HG03139 (cell line): ENCODE measurements around the gene BCL11A.
A peak's percentile ranks its signal among the peaks of the same experiment; 100 is the strongest.

ENCODE experiments used
- ATAC-seq: cut with Tn5 transposase; IDR thresholded peaks from one replicate; pipeline ENCODE4 v1.9.1; 2021; ENCODE audit not compliant: unreplicated experiment

Gene BCL11A

DNA sequence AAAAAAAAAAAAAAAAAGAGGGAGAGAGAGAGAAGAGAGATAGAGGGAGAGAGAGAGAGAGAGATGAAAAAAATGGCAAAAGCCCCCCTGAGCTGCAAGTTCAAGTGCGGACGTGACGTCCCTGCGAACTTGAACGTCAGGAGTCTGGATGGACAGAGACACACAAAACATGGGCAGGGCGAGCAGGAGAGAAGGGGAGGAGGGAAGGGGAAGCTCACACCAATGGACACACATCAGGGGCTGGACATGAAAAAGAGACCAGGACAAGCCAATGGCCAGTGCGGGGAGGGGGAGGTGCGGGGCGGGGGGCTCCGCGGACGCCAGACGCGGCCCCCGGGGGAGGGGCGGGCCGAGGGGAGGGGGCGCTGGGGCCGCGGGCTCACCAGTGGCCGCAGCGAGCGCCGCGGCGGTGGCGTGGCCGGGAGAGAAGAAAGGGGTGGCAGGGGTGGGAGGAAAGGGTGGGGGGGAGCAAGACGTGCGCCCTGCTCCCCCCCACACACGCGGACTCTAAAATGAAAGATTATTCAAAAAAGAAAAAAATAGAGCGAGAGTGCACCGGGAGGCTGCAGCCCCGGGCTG, at the start of gene BCL11A:
BCL11A (minus strand) TSS at position 160 of the 579 bp plus-strand sequence. CDS start 384 bp downstream, outside the sequence.
- ATAC-seq = no peak

DNA sequence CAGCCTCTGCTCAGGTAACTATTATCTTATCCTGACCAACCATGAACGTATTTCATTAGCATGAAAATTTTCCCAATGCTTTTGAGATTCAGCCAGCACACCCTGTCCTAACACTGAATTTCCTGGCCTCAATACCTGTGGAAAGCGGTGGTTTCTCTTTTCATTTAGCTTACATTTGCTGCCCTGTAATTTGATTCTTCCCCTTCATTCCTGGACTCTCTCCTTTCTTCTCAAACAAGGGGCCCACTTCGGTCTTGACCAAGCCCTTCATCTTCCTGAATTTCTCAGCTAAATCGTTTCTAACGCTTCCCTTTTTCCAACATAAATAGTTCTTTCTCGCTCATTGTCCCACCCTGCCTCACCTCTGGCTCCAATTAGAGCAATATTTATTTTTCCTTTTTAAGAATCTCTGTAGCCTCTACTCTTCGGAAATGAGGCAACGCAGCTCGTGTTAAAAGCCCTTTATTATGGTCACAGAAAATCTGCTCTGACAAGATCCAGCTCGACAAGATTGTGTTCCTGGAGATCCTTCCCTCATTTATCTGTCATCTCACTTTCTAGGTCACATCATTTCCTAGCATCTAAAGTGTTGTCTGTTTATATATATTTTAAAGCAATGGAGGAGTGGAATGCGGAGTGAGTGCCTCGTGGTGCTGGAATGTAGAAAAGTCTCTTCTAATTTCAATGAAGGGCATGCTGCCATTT, 49.5 kb upstream of the BCL11A start:
- ATAC-seq = no peak

DNA sequence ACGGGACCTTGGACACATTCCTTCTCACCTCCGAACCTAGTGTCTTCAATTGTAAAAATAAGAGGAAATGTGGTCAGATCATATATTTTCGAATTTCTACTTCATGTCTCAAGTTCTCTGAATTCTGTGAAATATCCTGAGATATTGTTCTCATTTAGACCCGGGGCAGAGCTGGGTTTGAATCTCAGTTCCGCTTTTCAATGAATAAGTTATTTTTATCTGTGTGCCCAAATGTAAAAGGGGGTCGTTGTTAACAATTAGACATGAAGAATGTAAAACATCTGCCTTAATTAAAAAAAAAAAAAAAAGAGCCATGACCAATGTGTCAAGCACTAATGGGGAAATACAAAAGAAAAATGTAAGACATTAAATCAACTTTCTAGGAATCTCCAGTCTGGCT, 48.9 kb upstream of the BCL11A start:
- no peak for ATAC-seq

DNA sequence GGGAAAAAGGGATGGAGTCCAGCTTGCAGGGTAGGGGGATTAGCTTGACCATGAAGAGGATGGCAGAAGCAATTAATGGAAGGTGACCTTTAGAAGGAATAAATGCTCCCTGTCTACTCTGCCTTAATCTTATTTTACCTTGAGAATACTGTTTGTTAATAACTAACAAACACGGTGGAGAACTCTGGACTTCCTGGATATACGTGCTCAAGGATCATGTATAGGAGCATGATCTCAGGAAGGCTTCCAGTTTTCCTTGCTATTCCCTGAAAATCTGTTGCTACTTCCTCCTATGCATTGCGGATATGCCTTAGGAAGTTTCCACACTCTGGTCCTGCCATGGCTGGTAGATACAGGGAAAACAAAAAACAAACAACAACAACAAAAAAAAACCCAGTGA, 44.8 kb upstream of the BCL11A start:
- no peak for ATAC-seq

DNA sequence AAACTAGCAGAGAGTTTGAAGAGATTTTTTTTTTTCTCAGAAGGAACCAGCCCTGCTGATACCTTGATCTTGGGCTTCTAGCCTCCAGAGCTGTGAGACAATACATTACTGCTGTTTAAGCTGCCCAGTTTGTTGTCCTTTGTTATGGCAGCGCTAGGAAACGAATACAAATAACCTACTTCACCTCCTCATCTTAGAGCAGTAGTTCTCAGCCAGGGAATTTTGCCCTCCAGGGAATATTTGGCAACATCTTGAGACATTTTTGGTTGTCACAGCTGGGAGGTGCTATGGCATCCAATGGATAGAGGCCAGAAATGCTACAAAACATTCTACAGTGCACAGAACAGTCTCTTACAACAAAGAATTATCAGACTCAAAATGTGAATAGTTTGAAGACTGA, 43.9 kb upstream of the BCL11A start:
- no peak for ATAC-seq

DNA sequence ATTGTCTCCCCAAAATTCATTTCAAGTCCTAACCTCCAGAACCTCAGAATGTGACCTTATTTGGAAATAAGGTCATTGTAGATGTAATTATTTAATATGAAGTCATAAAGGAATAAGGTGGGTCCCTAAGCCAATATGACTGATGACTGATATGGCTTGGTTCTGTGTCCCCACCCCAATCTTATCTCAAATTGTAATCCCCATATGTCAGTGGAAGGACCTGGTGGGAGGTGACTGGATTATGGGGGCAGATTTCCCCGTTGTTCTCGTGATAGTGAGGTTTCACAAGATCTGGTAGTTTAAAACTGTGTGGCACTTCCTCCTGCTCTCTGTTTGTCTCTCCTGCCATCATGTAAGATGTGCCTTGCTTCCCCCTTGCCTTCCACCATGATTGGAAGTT, 43.0 kb upstream of the BCL11A start:
- ATAC-seq = no peak

DNA sequence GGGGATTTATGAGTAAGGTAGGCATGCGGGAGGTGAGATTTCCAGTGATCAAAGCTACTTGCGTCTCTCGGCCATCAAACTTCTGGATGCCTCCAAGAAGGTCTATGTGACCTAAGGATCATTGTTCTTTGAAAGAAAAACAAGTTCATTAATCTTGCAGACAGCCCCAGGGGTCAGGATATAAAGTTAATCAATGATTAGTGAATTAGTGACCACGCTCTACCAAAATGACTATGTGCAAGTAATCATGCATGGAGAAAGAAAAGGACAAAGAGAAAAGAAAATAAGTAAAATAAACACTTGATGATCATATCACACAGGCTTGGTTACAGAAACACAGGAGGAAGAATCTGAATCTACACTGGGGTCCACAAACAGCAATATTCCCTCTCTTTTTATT, 42.5 kb upstream of the BCL11A start:
- ATAC-seq = no peak

DNA sequence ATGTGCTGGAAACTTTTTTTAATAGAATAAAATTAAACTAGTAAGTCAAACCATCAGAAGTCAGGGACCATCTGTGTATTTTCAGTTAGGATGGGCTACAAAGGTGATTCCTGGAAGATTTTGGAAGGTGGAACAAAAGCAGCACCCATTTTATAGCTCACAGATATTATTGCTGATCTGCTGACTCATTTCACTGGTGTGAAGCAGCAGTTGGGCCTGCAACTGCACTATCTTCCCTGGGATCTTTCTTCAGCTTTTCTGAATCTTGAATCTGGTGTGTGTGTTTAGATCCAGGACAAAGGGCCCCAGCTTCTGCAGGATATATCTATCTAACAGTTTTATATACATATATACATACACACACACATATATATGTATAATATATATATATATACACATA, 35.6 kb upstream of the BCL11A start:
- ATAC-seq = no peak

DNA sequence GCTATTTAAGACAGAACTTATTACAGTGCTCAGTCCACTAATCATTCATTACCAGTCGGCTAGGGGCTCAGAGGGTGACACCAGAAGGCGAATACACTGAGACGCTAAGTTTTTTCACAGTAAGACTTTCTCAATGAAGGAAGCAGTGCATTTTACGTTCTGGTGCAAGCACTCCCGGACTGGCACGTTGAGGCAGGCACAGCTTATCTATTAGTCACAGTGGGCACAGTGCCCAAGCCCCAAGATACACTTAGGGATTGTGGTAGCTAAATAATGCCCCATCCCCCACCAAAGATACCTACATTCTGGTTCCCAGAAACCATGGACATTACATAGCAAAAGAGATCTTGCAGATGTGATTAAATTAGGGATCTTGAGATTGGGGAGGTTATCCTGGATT, 32.6 kb upstream of the BCL11A start:
- no peak for ATAC-seq

DNA sequence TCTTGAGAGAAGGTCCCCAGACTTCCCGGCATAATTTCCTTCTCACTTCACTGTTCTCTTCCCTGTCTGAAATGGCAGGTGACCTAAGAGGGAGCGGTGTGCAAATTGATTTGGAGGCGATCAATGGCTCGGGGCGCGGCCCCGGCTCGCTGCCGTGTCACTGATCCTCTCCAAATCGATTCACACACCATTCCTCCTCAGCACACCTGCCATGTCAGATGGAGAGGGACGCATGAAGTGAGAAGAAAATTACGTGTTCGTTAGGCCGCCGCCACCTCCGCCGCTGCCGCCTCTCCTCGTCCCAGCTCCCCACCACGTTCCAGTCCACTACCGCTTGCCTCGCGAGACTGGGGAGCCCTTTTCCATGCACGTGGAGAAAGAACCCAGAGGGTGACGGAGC, 31.8 kb upstream of the BCL11A start:
- ATAC-seq = no peak

DNA sequence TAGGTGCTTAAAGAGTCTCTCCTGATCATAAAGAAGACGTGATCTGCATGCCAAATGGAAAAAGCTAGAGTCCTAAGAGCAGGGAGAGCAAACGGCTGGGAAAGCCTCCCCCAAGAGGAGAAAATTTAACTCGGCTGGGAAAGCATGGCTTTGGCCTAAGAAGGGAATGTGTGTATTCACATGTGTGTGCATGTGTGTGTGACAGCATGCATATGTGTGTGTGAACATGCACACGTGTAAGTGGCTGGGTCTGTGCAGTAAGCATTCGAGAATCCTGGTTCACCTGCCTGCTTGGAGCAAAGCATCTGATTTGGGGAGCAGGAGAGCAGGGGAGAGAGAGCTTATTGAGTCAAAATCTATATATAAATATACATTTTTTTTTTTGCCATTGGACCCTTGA, 30.1 kb upstream of the BCL11A start:
- ATAC-seq = no peak

DNA sequence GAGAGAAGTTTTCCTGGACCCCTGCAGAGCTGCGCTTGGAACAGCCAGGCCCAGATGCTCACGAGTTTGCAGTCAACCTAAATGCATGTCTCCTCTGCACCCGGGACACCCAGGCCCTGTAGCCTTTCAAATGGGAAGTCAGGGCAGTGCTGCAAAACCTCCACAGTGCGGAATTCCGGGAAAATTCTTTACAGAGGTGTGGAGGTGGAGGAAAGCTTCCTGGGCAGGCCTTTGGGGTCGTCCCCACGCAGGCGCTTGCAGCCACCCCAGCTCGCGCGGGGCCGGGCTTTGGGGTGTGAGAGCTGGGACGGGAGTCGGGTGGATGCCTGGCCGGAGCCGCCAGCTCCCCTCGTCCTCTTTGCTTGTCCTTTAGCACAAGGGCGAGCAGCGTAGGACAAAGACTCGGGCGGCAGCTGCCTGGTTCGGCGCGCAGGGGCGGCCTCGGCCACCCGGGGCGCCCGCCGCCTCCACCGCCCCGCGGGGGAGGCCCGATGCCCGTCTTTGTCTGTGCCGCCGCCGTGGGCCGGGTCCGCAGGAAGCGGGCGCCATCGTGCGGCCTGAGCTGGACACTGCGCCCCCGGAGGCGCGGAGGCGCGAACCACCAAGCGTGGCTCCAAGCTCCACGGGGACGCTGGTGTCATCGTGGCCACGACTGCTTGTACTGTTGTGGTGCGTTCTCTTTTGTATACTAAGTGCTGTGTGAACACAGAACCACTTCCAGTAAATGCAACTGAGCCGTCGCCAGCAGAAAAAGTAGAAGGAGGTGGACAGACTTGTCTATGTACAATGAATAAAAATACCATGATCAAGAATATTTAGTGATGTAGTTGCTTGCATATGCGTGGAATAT, 28.2 kb upstream of the BCL11A start:
- ATAC-seq = peak; percentile 91

DNA sequence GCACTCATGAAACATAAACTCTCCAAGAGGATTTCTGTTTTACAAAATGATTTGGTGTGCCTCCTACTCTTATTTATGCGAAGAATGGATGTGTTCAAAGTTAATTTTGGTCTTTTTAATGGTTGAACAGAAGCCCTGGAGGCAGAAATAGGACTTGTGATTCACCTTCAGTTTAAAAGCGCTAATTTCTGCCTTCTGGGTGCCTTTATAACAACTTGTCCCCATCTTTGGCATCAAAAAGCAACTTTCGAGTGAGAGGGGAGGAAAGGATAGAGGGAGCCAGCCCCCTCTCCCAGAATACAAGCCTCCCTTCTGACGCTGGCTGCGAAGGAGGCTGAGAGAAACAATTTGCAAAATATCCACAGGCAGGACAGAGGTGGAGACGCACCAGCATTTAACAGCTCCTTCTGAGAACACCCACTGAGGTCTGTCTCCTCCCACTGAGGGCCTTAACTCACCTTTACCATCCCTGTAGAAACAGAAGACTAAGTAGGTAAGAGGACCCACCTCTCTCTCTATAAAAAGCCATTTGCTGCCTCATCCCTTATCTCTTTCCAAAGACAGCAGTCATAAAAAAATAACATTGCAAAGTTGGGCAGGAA, 24.3 kb upstream of the BCL11A start:
- no peak for ATAC-seq

DNA sequence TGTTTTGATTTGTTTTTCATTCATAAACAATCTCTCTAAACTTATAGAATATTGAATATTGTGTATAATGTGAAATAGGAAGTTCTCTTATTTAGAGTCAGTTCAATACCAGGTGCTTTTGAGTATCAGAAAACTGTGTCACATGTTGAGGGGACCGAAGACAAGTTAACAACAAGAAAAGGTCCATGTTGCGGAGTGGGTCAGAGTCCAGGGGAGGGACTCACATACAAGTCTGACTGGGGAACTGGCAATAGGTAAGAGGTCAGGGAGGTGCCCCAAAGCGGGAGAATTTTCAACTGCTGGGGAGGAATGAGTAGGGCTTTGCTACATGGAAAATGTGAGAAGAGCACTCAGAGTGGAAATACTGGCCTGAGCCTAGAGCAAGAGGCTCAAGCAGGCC, 19.8 kb upstream of the BCL11A start:
- no peak for ATAC-seq

DNA sequence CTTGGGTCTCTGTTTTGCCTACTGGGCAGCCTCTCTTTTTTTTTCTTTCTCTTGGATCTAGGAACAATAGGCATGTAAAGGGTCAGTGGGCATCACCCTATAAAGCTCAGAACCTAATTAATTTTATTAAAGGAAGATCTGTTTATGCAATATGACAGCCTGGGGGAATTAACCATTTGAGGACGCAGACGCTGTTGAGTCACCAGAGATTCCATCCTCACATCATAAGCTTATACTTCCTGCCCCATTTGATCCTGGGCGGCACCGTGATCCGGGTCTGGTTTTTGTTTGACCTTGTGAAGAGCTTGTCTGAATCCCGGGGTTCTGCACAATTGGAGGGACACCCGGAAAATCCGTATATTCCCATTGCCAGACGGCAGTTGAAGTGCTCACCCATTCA, 16.8 kb upstream of the BCL11A start:
- ATAC-seq = no peak

DNA sequence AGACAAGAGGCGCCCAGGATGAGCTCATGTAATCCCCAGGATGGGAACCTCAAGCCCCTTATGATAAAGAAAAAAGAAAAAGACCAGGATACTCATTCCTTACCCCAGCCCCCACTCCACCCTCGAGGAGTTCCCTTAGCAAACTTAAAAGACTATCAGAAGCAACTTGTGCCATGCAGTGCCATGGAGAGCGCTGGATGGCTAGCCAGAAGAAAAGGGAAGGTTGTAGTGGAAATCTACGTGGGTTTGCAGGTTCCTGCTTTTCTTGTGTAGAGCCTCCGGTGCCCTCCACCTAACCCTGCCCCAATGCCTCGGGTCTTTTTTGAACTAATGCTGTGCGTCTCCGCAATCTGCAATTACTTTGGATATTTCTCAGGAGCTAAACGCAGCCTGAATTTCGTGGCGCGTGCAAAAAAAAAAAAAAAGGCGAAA, 16.2 kb upstream of the BCL11A start:
- ATAC-seq = no peak

DNA sequence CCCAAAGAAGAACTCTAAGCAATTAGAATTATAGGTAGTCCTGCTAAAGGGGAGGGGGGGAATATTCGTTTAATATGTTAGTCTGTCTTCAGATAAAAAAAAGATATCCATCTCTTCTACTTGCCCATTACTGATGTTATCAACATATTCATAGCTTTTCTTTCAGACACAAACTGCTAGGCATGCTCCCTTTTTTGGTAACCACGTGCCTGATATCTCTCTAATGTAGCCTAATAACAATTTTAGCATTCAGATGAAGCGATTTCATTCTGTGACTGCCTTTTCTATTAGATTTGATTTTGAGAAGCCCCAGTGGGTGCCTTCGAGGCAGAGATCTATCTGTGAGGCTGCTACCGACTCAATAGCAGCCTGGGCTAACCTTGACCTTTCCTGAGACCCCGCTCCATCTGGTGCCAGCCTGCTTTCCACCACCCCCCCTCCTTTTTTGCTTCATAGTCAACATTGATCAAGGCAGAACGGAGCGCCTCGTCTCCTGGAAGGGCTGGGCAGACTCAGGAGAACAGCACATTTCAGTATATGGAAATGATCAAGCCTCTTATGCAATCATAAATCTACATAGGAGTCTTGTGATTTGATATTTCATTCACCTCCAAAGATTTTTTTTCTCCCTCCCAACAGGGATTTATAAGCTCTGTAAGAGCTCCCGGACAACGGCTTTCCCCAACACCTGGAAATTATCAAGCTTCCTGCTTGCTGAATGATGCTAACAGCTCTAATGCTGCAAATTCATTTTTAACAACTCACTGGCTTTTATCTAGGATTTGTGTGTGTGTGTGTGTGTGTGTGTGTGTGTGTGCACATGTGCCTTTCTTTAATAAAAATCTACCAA, 14.7 kb upstream of the BCL11A start:
- ATAC-seq = no peak

DNA sequence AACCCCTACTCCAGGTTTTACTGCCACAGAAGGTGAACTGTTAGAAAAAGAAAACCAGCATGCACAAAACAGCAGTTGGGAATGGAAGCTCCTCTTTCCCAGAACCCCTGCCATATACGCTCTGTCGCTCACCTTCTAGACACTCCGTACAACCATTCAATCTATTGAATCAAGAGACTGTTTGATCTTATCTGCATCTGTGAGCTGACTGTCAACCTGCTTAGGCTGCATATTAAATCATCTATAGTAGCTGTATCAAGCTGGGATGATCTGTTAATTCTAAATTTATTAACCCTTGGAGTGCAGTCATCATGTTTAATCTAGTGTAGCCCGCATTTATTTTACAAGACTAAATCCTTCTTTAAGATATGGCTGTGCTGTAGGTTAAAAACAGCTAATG, 13.6 kb upstream of the BCL11A start:
- no peak for ATAC-seq

DNA sequence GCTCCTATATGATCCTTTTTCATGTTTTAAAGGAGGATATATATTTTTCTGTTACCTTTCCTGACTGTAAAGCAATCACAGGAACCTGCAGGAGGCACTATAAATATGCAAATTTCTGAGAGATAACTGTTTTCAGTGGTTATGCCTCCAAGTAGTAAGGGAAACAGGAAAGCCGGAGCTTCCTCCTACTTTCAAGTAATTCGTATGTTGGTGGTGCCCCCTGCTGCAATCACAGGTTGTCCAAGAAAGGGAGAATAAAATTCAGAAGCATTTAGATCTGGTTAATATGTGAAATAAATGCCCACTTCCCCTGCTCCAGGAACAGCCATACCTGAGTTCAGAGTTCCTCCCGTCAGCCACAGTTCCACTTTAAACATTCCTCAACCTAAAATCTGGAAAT, 12.0 kb upstream of the BCL11A start:
- peak; percentile 46 for ATAC-seq

DNA sequence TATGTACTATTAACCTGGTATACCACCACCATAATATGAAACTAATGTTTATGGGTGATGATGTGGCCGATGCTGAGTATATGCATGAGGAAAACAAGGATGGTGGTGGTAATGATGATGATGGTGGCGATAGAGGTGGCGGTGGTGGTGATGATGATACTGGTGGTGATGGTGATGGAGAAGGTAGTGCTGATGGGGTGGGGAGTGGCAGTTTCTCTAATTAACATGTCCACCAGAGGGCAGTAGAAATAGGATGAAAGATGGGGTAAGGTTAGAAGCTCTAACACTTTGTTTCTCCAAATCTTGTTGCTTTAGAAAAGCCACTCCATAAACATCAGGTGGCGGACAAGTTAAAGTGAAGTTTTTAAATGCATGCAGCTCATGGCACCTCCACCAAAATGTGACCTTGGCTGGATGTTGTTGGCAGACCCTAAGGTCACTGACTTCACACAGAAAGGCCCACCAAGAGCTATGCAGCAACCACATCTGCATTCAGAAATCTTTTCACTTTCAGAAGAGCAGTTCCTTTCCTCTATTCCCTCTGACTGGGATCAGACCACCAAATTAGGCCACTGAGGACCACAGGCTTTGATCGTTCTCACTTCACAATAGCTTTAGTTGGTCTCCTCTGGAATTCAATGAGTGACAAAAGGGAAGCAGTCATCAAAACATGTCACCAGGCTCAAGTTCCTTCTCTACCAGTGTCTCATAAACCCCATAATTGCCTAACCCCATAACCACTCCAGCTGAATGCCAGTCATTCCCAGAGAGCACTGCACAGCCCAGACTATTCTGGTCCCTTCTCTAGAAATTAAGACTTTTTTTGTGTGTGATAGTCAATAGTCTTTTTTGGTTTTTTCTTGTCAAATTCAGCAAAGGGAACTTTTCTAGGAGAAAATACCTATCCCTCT, 7.5 kb upstream of the BCL11A start:
- ATAC-seq = no peak
